Mucosa of rectum (tissue), 2 donors: Measurements from ENCODE around the gene NAT14.
"Not testable (repeated sequence)": the region's sequence is repeated elsewhere in the genome, so short reads cannot be mapped to it uniquely, and the experiment has no call there.

Experiments
- H3K27ac ChIP-seq, 2 donors: one replicate each; pipeline ENCODE4 v1.7.0; 2013; ENCODE audit warnings: inconsistent platforms in 2 of 2, low read depth in 2 of 2, low read length in 2 of 2
- H3K27me3 ChIP-seq, 2 donors: one replicate each; pipeline ENCODE4 v1.7.0; 2013; ENCODE audit warnings: low read length in 2 of 2; ENCODE audit not compliant: control insufficient read depth in 2 of 2, insufficient read depth in 2 of 2
- H3K36me3 ChIP-seq, 2 donors: one replicate each; pipeline ENCODE4 v1.7.0; 2013; ENCODE audit warnings: low read length in 2 of 2; ENCODE audit not compliant: control insufficient read depth in 2 of 2, insufficient read depth in 2 of 2
- H3K4me1 ChIP-seq, 2 donors: one replicate each; pipeline ENCODE4 v1.7.0; 2013; ENCODE audit warnings: low read length in 2 of 2, mild to moderate bottlenecking in 1 of 2; ENCODE audit not compliant: control insufficient read depth in 2 of 2, insufficient read depth in 2 of 2
- H3K4me3 ChIP-seq, 2 donors: one replicate each; pipeline ENCODE4 v1.7.0; 2013; ENCODE audit warnings: low read length in 2 of 2
- H3K9ac ChIP-seq, 2 donors: one replicate each; pipeline ENCODE4 v1.7.0; 2013; ENCODE audit warnings: low read length in 2 of 2, low read depth in 1 of 2, mild to moderate bottlenecking in 1 of 2
- H3K9me3 ChIP-seq, 2 donors: one replicate each; pipeline ENCODE4 v1.7.0; 2013; ENCODE audit warnings: low read length in 2 of 2; ENCODE audit not compliant: control insufficient read depth in 2 of 2
- donor health status: healthy.
- donor health status: Normal muscosa, but diverticular disease.

Gene NAT14

GRCh38 chr19:55443824-55444480 lies 41.0 kb upstream of the NAT14 start:
- H3K4me1 ChIP-seq = peaks cover 0 to 2% of the 10 kb centered on the region in 2 donors
- no peak overlapping the region for H3K9ac ChIP-seq
- peaks cover 35 to 45% of the 10 kb centered on the region in 2 donors for H3K27me3 ChIP-seq
- no peak overlapping the region for H3K27ac ChIP-seq
- H3K4me3 ChIP-seq = no peak overlapping the region
- no peaks in the 10 kb centered on the region for H3K36me3 ChIP-seq
- H3K9me3 ChIP-seq = no peaks in the 10 kb centered on the region

DNA sequence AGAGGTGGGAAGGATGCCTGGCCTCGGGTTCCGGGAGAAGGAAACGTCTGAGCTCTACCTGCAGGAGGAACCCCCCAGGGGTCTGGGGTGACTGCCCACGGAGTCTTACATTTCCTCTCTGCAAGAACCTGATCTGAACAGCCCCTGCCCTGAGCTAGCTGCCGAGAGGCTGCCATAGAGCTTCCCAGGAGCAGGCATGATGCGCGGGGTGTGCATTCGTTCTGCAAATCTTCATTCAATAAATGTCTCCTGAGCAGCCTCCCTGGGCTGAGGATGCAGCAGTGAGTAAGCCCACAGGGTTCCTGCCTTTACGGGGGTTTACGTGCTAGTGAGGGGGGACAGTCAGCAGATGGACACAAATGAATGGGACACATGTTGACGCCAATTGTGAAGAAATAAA lies 40.3 kb upstream of the NAT14 start:
- Histone ChIP-seq H3K4me1 (peaks cover 0 to 2% of the 10 kb centered on the region in 2 donors), H3K9me3 (no peaks in the 10 kb centered on the region), H3K36me3 (no peaks in the 10 kb centered on the region), H3K27me3 (peaks cover 32 to 44% of the 10 kb centered on the region in 2 donors), H3K4me3 (no peak overlapping the region), H3K9ac (no peak overlapping the region), H3K27ac (no peak overlapping the region)

- no peaks in the 10 kb centered on the region for H3K36me3 ChIP-seq
- no peak overlapping the region for H3K9ac ChIP-seq
- no peak overlapping the region for H3K27ac ChIP-seq
- H3K9me3 ChIP-seq = no peaks in the 10 kb centered on the region
- peaks cover 0 to 2% of the 10 kb centered on the region in 2 donors for H3K4me1 ChIP-seq
- no peak overlapping the region for H3K4me3 ChIP-seq
- H3K27me3 ChIP-seq = peaks cover 26 to 37% of the 10 kb centered on the region in 2 donors
Observed at GRCh38 chr19:55446060-55446459, 38.9 kb upstream of the NAT14 start.

DNA sequence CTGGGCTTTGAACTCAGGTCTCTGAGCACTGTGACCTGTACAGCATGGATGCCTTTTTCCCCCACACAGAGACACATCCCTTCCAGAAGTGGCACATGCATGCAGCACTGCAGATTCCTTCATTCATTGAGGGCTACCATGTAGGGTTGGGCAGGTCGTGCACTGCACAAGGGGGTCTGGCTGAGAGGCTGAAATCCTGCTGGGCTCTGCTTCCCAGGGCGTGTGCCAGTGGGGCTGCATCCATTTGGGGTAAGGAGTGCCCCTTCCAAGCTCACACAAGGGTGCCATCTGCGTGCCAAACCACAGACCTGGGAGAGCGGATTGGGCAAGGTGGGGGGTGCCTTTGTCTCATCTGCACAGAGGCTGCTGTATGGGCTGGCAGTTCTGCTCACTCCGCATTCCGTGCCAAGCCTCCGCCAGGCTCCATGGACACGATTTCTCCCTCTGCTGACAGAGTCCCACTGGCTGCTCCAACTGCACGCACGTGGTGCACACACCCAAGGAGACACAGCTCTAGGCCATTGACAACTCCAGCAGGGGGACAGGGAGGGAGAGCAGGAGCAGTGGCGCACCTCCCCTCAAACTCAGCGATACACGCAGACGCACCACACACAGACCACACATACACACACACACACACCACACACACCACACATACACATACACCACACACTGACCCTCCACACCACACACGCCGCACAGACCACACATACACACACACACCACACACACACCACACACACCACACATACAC lies 37.4 kb upstream of the NAT14 start:
- Histone ChIP-seq H3K9ac (no peak overlapping the region), H3K27me3 (peaks cover 28 to 35% of the 10 kb centered on the region in 2 donors), H3K27ac (no peak overlapping the region), H3K4me1 (no peaks in the 10 kb centered on the region), H3K4me3 (no peak overlapping the region), H3K36me3 (no peaks in the 10 kb centered on the region), H3K9me3 (no peaks in the 10 kb centered on the region)

GRCh38 chr19:55448175-55448490 lies 36.9 kb upstream of the NAT14 start:
- not testable (repeated sequence) for H3K36me3 ChIP-seq, H3K4me1 ChIP-seq, H3K4me3 ChIP-seq, H3K9me3 ChIP-seq, H3K9ac ChIP-seq, H3K27ac ChIP-seq
- peaks cover 28 to 35% of the 10 kb centered on the region in 2 donors for H3K27me3 ChIP-seq

DNA sequence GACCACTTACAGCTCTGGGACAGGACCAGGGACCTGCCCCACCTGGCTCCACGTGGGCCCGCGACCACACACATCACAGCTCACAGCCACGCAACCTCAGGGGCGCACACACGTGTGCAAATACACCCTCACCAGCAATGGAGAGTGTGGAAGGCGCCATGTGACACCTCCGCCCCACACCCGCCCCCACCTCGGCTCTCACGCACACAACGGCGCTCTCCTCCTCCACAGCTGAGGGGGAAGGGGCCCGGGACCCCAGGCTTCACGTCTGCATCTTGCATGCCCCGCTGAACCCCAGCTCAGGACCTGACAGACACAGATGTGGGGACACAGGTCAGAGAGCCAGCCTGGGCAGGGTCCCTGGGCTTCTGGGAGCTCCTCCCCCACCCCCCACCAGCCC lies 35.5 kb upstream of the NAT14 start:
- Histone ChIP-seq H3K9ac (no peak overlapping the region), H3K4me1 (no peaks in the 10 kb centered on the region), H3K27ac (no peak overlapping the region), H3K36me3 (no peaks in the 10 kb centered on the region), H3K9me3 (no peaks in the 10 kb centered on the region), H3K27me3 (peaks cover 18 to 24% of the 10 kb centered on the region in 2 donors), H3K4me3 (no peak overlapping the region)

DNA sequence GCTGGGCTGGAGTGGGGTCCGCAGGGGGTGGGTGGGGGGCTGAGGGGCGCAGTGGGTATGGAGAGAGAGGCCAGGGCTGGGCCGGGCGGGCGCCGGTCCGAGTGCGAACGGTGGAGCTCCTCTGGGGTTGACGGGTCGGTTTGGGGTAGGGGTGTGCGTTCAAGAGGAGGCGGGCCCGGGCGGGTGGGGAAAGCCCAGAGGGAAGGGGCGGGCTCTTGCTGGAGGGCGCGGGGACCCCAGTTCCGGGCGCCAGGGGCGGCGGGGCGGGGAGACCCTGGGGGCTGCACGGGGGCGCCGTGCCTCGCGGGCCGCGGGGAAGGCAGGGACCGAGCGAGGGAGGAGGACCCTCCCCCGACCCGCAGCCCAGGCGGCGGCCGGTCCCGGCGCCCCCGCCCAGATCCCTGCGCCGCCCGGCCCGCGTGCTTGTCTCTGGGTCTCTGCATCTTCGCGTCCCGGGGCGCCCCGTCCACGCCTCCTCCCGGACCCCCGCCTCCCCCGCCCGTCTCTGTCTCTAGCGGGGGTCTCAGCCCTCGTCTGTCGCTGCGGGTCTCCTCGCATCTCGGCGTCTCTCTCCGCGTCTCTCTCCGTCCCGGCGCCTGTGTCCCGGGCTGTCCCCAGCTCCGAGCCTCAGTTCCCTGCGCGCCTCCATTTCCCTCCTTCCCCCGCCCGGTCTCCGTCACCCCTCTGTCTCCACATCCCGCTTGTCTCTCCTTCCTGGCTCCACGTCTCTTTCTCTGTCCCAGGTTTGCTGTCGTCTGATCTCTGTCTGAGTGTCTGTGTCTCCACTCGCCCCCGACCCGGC lies 33.6 kb upstream of the NAT14 start:
- Histone ChIP-seq H3K9me3 (no peaks in the 10 kb centered on the region), H3K27me3 (peaks cover 15% of the 10 kb centered on the region in 2 donors), H3K36me3 (peaks cover 0 to 2% of the 10 kb centered on the region in 2 donors), H3K4me1 (no peaks in the 10 kb centered on the region), H3K27ac (no peak overlapping the region), H3K4me3 (no peak overlapping the region), H3K9ac (no peak overlapping the region)

GRCh38 chr19:55451965-55452748 lies 32.8 kb upstream of the NAT14 start:
- no peak overlapping the region for H3K4me3 ChIP-seq
- no peaks in the 10 kb centered on the region for H3K4me1 ChIP-seq
- no peak overlapping the region for H3K27ac ChIP-seq
- no peaks in the 10 kb centered on the region for H3K9me3 ChIP-seq
- no peak overlapping the region for H3K9ac ChIP-seq
- peaks cover 0 to 5% of the 10 kb centered on the region in 2 donors for H3K36me3 ChIP-seq
- peaks cover 15% of the 10 kb centered on the region in 2 donors for H3K27me3 ChIP-seq

DNA sequence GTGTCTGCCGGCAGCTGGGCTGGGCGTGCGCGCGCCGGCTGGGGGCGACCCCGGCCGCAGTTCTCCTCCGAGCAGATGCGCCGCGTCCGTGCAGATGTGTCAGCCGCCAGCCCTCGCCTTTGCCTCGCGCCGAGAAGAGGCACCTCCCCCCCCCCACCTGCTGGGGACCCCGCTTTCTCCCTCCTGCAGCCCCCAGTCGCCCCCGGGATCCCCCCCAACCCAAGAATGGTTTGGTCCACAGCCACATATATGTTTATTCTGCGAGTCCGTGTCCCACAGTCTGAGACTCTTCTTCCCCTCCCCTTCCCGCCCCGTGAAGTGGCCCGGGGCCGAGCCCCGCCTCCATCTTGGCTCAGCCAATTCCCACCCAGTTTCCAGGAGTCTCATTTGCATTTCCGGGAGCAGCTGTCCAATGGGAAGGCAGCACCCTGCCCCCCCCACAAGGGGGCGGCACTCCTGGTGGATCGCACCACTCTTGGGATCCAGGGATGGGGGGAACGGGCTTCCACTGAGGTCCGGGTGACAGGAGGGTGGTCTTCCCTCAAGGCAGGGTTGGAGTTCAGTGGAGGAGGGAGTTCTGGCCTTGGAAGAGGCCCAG lies 32.1 kb upstream of the NAT14 start:
- Histone ChIP-seq H3K9me3 (no peaks in the 10 kb centered on the region), H3K27ac (no peak overlapping the region), H3K4me1 (no peaks in the 10 kb centered on the region), H3K4me3 (no peak overlapping the region), H3K9ac (no peak overlapping the region), H3K27me3 (peaks cover 12 to 15% of the 10 kb centered on the region in 2 donors), H3K36me3 (peaks cover 0 to 5% of the 10 kb centered on the region in 2 donors)
